OCI-LY1 (cell line): Measurements from ENCODE around the gene ICAM4.

Experiments used
- H2AFZ ChIP-seq: fragments of 200-600 bp; sonication (generic), shearing (Covaris generic); 2 replicates; pipeline ENCODE4 v1.6.0; 2014; ENCODE audit warnings: antibody characterized with exemption, mild to moderate bottlenecking, low read length
- H3F3A ChIP-seq: fragments of 200-600 bp; sonication (generic), shearing (Covaris generic); 2 replicates; pipeline ENCODE4 v1.6.0; 2014; ENCODE audit warnings: mild to moderate bottlenecking, antibody characterized with exemption, low read length, moderate library complexity; ENCODE audit not compliant: insufficient read depth
- H3K27ac ChIP-seq: fragments of 200-600 bp; sonication (generic); 2 replicates; pipeline ENCODE4 v1.5.1; 2014; ENCODE audit warnings: low read length, mixed run types, mild to moderate bottlenecking, low read depth; ENCODE audit not compliant: poor library complexity, severe bottlenecking
- H3K27me3 ChIP-seq: fragments of 200-600 bp; sonication (generic); 2 replicates; pipeline ENCODE4 v1.6.0; 2014; ENCODE audit warnings: antibody characterized with exemption, mild to moderate bottlenecking, low read length, moderate library complexity; ENCODE audit not compliant: insufficient read depth
- H3K36me3 ChIP-seq: fragments of 200-600 bp; sonication (generic); 2 replicates; pipeline ENCODE4 v1.6.1; 2014; ENCODE audit warnings: mild to moderate bottlenecking, antibody characterized with exemption, low read length, moderate library complexity, mixed read lengths; ENCODE audit not compliant: insufficient read depth
- H3K4me1 ChIP-seq: fragments of 200-600 bp; sonication (generic); 2 replicates; pipeline ENCODE4 v1.5.1; 2014; ENCODE audit warnings: mild to moderate bottlenecking, low read length, moderate library complexity; ENCODE audit not compliant: insufficient read depth, severe bottlenecking
- H3K4me2 ChIP-seq: fragments of 200-600 bp; sonication (generic), shearing (Covaris generic); 2 replicates; pipeline ENCODE4 v1.6.1; 2014; ENCODE audit warnings: low read length
- H3K4me3 ChIP-seq: fragments of 200-600 bp; sonication (generic); 2 replicates; pipeline ENCODE4 v1.5.1; 2014; ENCODE audit warnings: low read length, low read depth, mild to moderate bottlenecking, mixed read lengths; ENCODE audit not compliant: poor library complexity, severe bottlenecking
- H3K79me2 ChIP-seq: fragments of 200-600 bp; shearing (Covaris generic); 2 replicates; pipeline ENCODE4 v1.6.1; 2016; ENCODE audit warnings: mixed run types, low read length, mixed read lengths; ENCODE audit not compliant: insufficient read depth
- H3K9ac ChIP-seq: fragments of 200-600 bp; sonication (generic), shearing (Covaris generic); 2 replicates; pipeline ENCODE4 v1.6.1; 2014; ENCODE audit warnings: mild to moderate bottlenecking, low read length, mixed read lengths
- H3K9me2 ChIP-seq: fragments of 200-600 bp; sonication (generic), shearing (Covaris generic); 2 replicates; pipeline ENCODE4 v1.6.1; 2014; ENCODE audit warnings: low read depth, mild to moderate bottlenecking, low read length, mixed read lengths
- H3K9me3 ChIP-seq: fragments of 200-600 bp; shearing (Covaris generic); 2 replicates; pipeline ENCODE4 v1.6.1; 2014; ENCODE audit warnings: low read length, mixed read lengths
- H4K20me1 ChIP-seq: fragments of 200-600 bp; sonication (generic), shearing (Covaris generic); 2 replicates; pipeline ENCODE4 v1.6.0; 2016; ENCODE audit warnings: mild to moderate bottlenecking, low read length; ENCODE audit not compliant: insufficient read depth
- EZH2 ChIP-seq: fragments of 200-600 bp; sonication (generic), shearing (Covaris generic); IDR thresholded peaks from 2 replicates; pipeline ENCODE4 v1.8.0; 2017; ENCODE audit warnings: borderline replicate concordance, mixed run types, mild to moderate bottlenecking, antibody characterized with exemption, low read length, moderate library complexity, mixed read lengths
- TF ChIP-seq, protein P1 (sequence below): fragments of 200-600 bp; sonication (generic), shearing (Covaris generic); IDR thresholded peaks from 2 replicates; pipeline ENCODE4 v1.5.1; 2017; ENCODE audit warnings: mild to moderate bottlenecking, antibody characterized with exemption, low read length, moderate library complexity, mixed read lengths

Gene ICAM4

DNA sequence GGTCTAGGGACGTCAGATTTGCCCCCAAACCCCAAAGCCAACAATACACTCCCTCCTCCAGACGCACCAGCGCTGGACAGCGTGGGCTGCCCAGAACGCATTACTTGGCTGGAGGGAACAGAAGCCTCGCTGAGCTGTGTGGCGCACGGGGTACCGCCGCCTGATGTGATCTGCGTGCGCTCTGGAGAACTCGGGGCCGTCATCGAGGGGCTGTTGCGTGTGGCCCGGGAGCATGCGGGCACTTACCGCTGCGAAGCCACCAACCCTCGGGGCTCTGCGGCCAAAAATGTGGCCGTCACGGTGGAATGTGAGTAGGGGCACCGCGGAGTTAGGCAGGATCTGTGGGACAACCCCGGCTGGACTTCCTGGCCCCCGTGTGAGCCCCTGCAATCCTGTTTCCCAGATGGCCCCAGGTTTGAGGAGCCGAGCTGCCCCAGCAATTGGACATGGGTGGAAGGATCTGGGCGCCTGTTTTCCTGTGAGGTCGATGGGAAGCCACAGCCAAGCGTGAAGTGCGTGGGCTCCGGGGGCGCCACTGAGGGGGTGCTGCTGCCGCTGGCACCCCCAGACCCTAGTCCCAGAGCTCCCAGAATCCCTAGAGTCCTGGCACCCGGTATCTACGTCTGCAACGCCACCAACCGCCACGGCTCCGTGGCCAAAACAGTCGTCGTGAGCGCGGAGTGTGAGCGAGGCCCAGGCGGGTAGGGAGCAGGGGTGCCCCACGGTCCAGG, 7.0 kb downstream of the ICAM4 start:
- H3K4me3 ChIP-seq, result no peak overlapping the region
- no peaks in the 10 kb centered on the region for H3K9me3 ChIP-seq
- H4K20me1 ChIP-seq, result no peaks in the 10 kb centered on the region
- H3F3A ChIP-seq, result no peaks in the 10 kb centered on the region
- H3K36me3 ChIP-seq, result no peaks in the 10 kb centered on the region
- no peaks in the 10 kb centered on the region for H3K79me2 ChIP-seq
- H3K4me2 ChIP-seq, result no peak overlapping the region
- H3K27me3 ChIP-seq, result no peaks in the 10 kb centered on the region; the same call in 1 of the 2 replicates
- H3K4me1 ChIP-seq, result peaks cover 45% of the 10 kb centered on the region
- no peak overlapping the region for H3K9ac ChIP-seq
- no peaks in the 10 kb centered on the region for H3K9me2 ChIP-seq
- no peak overlapping the region for H3K27ac ChIP-seq
- H2AFZ ChIP-seq, result no peak overlapping the region
- TF ChIP-seq, protein P1, sequence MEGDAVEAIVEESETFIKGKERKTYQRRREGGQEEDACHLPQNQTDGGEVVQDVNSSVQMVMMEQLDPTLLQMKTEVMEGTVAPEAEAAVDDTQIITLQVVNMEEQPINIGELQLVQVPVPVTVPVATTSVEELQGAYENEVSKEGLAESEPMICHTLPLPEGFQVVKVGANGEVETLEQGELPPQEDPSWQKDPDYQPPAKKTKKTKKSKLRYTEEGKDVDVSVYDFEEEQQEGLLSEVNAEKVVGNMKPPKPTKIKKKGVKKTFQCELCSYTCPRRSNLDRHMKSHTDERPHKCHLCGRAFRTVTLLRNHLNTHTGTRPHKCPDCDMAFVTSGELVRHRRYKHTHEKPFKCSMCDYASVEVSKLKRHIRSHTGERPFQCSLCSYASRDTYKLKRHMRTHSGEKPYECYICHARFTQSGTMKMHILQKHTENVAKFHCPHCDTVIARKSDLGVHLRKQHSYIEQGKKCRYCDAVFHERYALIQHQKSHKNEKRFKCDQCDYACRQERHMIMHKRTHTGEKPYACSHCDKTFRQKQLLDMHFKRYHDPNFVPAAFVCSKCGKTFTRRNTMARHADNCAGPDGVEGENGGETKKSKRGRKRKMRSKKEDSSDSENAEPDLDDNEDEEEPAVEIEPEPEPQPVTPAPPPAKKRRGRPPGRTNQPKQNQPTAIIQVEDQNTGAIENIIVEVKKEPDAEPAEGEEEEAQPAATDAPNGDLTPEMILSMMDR, result no peak
- TF ChIP-seq EZH2, result no peak

DNA sequence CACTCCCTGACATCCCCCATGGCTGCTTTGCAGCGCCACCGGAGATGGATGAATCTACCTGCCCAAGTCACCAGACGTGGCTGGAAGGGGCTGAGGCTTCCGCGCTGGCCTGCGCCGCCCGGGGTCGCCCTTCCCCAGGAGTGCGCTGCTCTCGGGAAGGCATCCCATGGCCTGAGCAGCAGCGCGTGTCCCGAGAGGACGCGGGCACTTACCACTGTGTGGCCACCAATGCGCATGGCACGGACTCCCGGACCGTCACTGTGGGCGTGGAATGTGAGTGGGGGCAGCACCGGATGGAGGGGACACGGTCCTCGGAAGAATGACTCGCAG, 7.6 kb downstream of the ICAM4 start:
- H3K4me2 ChIP-seq, result no peak overlapping the region
- no peaks in the 10 kb centered on the region for H3K36me3 ChIP-seq
- H3K4me3 ChIP-seq, result no peak overlapping the region
- no peaks in the 10 kb centered on the region for H3K79me2 ChIP-seq
- H3K9me3 ChIP-seq, result no peaks in the 10 kb centered on the region
- TF ChIP-seq, protein P1, result no peak
- TF ChIP-seq EZH2, result no peak
- no peak overlapping the region for H3K27ac ChIP-seq
- no peak overlapping the region for H3K9ac ChIP-seq
- H3F3A ChIP-seq, result no peaks in the 10 kb centered on the region
- peaks cover 40% of the 10 kb centered on the region for H3K4me1 ChIP-seq
- no peak overlapping the region for H2AFZ ChIP-seq
- H3K27me3 ChIP-seq, result no peaks in the 10 kb centered on the region; the same call in 1 of the 2 replicates
- no peaks in the 10 kb centered on the region for H4K20me1 ChIP-seq
- no peaks in the 10 kb centered on the region for H3K9me2 ChIP-seq

DNA sequence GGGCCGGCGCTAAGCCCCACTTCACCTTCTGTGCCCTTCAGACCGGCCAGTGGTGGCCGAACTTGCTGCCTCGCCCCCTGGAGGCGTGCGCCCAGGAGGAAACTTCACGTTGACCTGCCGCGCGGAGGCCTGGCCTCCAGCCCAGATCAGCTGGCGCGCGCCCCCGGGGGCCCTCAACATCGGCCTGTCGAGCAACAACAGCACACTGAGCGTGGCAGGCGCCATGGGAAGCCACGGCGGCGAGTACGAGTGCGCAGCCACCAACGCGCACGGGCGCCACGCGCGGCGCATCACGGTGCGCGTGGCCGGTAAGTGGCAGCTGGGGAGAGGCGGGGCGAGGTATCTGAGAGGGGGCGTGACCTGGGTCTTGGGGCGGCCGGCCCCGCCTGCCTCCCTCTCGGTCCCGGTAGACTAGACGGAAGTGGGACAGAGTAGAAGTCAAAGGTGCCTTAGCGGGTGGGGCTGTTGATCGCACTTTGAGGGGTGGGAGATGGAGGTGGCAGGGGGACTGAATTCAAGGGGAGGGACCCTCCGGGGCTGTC, 8.6 kb downstream of the ICAM4 start:
- no peaks in the 10 kb centered on the region for H3K9me2 ChIP-seq
- peaks cover 30% of the 10 kb centered on the region for H3K4me1 ChIP-seq
- no peaks in the 10 kb centered on the region for H3K79me2 ChIP-seq
- H3F3A ChIP-seq, result no peaks in the 10 kb centered on the region
- H3K27ac ChIP-seq, result no peak overlapping the region
- no peaks in the 10 kb centered on the region for H3K9me3 ChIP-seq
- H4K20me1 ChIP-seq, result no peaks in the 10 kb centered on the region
- H3K36me3 ChIP-seq, result no peaks in the 10 kb centered on the region
- H3K9ac ChIP-seq, result peak overlapping the region; percentile 10; the same call in 1 of the 2 replicates
- H3K4me3 ChIP-seq, result peak overlapping the region; percentile 52
- TF ChIP-seq, protein P1, result peak; percentile 10; the same call in 1 of the 2 replicates
- TF ChIP-seq EZH2, result no peak
- peak overlapping the region; percentile 60 for H3K4me2 ChIP-seq
- peak overlapping the region; percentile 28; the same call in 1 of the 2 replicates for H2AFZ ChIP-seq
- H3K27me3 ChIP-seq, result no peaks in the 10 kb centered on the region; the same call in 1 of the 2 replicates
